ENCODE data around the gene DNMBP. TPM values are rescaled to one million over a fixed set of nuclear protein-coding genes. Genes with fewer than 3 reads are reported as not detected.
"Not testable (repeated sequence)": the region's sequence is repeated elsewhere in the genome, so short reads cannot be mapped to it uniquely, and the experiment has no call there.

Gene DNMBP
- total RNA-seq, 4 donors from 2014 or later: 17.9 to 37.6 (median 20.6) TPM

DNA sequence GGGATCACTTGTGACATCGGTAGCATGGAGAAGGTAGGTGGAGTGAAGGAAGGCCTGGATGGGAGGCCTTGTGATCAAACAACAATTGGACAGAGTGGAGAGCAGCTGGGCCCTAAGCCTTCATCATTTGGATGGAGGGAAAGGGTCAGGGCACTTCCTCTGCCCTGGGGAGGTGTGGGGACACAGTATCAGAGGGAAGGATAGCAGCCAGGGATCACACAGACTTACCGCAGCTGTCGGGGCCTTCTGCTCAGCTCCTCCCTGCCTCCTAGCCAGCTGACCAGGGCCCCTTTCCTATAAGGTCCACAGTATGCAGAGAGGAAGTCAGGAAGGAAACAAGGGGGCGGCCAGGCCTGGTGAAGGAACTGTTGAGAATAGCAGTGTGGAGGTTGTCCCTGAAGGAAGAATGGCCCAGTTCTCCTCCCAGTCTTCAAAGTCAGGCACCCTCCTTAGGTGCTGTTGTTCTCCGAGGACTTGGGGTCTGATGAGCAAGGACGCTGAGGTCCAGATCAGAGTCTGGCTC is 165.3 kb downstream of the DNMBP start:
- Histone ChIP-seq H3K36me3 (no peaks in the 10 kb centered on the region), H3K27ac (no peak overlapping the region), H3K9me3 (no peaks in the 10 kb centered on the region), H3K4me3 (no peak overlapping the region), H3K27me3 (no peaks in the 10 kb centered on the region), H3K4me1 (peaks cover 0 to 13% (median 4%) of the 10 kb centered on the region in 3 donors)
- 64 to 83% methylated on average over 4 to 6 of the region's 6 CpGs for WGBS, 2 donors (ENCODE audit: low coverage in 1 of 2)
- no peak for ATAC-seq
- no peak for TF ChIP-seq POLR2AphosphoS5 (IDR thresholded peaks at IDR 0.05)
- TF ChIP-seq, protein P1, sequence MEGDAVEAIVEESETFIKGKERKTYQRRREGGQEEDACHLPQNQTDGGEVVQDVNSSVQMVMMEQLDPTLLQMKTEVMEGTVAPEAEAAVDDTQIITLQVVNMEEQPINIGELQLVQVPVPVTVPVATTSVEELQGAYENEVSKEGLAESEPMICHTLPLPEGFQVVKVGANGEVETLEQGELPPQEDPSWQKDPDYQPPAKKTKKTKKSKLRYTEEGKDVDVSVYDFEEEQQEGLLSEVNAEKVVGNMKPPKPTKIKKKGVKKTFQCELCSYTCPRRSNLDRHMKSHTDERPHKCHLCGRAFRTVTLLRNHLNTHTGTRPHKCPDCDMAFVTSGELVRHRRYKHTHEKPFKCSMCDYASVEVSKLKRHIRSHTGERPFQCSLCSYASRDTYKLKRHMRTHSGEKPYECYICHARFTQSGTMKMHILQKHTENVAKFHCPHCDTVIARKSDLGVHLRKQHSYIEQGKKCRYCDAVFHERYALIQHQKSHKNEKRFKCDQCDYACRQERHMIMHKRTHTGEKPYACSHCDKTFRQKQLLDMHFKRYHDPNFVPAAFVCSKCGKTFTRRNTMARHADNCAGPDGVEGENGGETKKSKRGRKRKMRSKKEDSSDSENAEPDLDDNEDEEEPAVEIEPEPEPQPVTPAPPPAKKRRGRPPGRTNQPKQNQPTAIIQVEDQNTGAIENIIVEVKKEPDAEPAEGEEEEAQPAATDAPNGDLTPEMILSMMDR (IDR thresholded peaks at IDR 0.05): no peak
- TF ChIP-seq POLR2A (IDR thresholded peaks at IDR 0.05): no peak
- no peak for TF ChIP-seq EP300 (IDR thresholded peaks at IDR 0.05)

DNA sequence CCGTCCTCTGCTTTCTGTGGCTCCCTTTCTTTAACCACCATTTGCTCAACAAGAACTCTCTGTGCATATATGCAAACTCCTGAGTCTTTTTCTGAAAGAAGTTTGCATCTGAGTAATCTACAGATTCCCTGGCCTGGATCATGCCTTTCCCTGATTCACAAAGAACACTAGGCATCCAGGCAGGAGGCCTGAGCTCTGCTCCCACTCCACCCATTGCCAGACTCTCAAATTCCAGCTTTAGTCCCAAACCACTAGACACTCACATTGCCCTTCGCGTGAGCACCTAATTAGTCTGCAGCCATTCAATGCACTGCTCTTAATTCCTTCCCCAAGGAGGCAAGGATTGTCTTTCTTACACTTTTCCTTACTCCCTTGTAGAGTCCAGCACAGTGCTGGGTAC is 166.4 kb downstream of the DNMBP start:
- no peaks in the 10 kb centered on the region for H3K36me3 ChIP-seq
- no peaks in the 10 kb centered on the region for H3K27me3 ChIP-seq
- WGBS, 2 donors (ENCODE audit: low coverage in 1 of 2): 67 to 89% methylated on average over 3 of the region's 3 CpGs
- TF ChIP-seq POLR2A (IDR thresholded peaks at IDR 0.05) (no peak), POLR2AphosphoS5 (IDR thresholded peaks at IDR 0.05) (no peak), EP300 (IDR thresholded peaks at IDR 0.05) (no peak)
- TF ChIP-seq, protein P1 (IDR thresholded peaks at IDR 0.05): no peak
- H3K9me3 ChIP-seq: no peaks in the 10 kb centered on the region
- no peak overlapping the region for H3K27ac ChIP-seq
- peaks cover 0 to 12% (median 4%) of the 10 kb centered on the region in 3 donors for H3K4me1 ChIP-seq
- ATAC-seq: no peak
- H3K4me3 ChIP-seq: no peak overlapping the region

DNA sequence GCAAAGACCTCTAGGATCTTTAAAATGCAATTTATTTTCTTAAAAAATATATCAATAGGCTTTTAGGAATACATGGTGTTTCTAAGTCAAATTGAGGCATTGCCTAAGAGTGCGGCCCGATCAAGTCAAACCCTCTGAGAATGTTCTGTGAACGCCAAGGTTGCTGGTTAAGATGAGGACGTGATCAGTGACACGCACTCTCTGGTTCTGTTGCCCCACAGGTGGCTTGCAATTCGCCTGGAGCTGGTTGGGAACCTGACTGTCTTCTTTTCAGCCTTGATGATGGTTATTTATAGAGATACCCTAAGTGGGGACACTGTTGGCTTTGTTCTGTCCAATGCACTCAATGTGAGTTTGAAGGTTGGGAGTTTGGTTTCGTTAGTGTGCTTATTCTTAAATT is 168.0 kb downstream of the DNMBP start:
- H3K27ac ChIP-seq: no peak overlapping the region
- ATAC-seq: no peak
- H3K36me3 ChIP-seq: no peaks in the 10 kb centered on the region
- WGBS, 2 donors (ENCODE audit: low coverage in 1 of 2): 76 to 100% methylated on average over 5 to 6 of the region's 7 CpGs
- TF ChIP-seq, protein P1 (IDR thresholded peaks at IDR 0.05): no peak
- no peaks in the 10 kb centered on the region for H3K27me3 ChIP-seq
- no peaks in the 10 kb centered on the region for H3K9me3 ChIP-seq
- H3K4me1 ChIP-seq: peaks cover 0 to 12% (median 4%) of the 10 kb centered on the region in 3 donors
- H3K4me3 ChIP-seq: no peak overlapping the region

DNA sequence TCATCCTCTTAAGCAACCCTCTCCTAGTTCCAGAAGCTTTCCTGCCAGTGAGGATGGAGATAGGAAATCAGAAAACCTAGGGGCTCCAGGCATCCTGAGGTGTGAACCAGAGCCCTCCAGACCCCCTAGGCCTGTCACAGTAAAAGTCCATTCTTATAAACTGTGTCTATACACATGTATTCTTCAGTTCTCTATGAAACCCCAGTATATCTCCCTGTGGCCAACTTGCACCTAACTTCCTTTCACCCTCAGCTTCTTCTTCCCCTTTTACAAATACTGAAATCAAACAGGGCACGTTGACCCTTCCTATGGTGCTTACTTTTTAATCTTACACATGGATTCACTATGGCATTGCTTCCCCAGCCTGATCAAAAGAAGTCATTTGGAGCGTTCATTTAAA is 168.9 kb downstream of the DNMBP start:
- H3K36me3 ChIP-seq, ATAC-seq, H3K27me3 ChIP-seq, H3K4me1 ChIP-seq, H3K9me3 ChIP-seq, H3K27ac ChIP-seq, H3K4me3 ChIP-seq: not testable (repeated sequence)
- WGBS, 2 donors (ENCODE audit: low coverage in 1 of 2): 70 to 78% methylated on average over 1 to 2 of the region's 2 CpGs

DNA sequence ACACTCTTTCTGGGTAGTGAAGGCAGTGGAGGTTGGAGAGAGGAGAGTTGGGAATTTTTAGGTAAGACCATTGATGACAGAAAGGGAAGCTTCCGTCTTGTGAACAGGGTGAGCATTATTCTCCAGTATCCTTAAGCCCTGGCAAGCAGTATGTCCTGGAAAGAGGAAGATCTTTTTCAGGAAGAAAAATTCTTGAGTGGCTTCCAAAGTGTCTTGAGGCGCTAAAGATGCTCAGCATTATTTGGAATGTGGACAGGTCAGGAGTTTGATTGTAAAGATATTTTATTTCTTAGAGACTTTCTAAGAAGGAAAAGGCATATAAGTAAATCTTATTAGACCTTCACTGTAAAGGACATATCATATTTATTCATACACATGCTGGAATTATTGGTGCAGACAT is 173.0 kb downstream of the DNMBP start:
- H3K4me3 ChIP-seq: no peak overlapping the region
- 17 to 70% methylated on average over 1 to 2 of the region's 2 CpGs for WGBS, 2 donors (ENCODE audit: low coverage in 1 of 2)
- ATAC-seq: no peak
- no peak for TF ChIP-seq POLR2A (IDR thresholded peaks at IDR 0.05)
- no peak for TF ChIP-seq POLR2AphosphoS5 (IDR thresholded peaks at IDR 0.05)
- TF ChIP-seq, protein P1 (IDR thresholded peaks at IDR 0.05): no peak
- TF ChIP-seq EP300 (IDR thresholded peaks at IDR 0.05): no peak
- H3K27ac ChIP-seq: no peak overlapping the region
- no peaks in the 10 kb centered on the region for H3K27me3 ChIP-seq
- no peaks in the 10 kb centered on the region for H3K9me3 ChIP-seq
- no peaks in the 10 kb centered on the region for H3K4me1 ChIP-seq
- H3K36me3 ChIP-seq: no peaks in the 10 kb centered on the region
